Transverse colon (tissue), 3 donors: ENCODE data around the gene SERPINB1.

Experiments used
- CTCF ChIP-seq, 5 experiments: fragments of 200-600 bp in 3 of 5; fragments of 450-650 bp in 2 of 5; sonication (generic) in 3 of 5; IDR thresholded peaks; 1 replicate in 2 of 5; 2 replicates in 3 of 5; pipeline ENCODE4 v1.5.1; 2016 to 2017; ENCODE audit warnings: antibody characterized with exemption in 5 of 5, inconsistent platforms in 3 of 5, mild to moderate bottlenecking in 2 of 5, moderate library complexity in 1 of 5
- POLR2A ChIP-seq: fragments of 450-650 bp; IDR thresholded peaks from one replicate; pipeline ENCODE4 v1.6.1; 2016; ENCODE audit warnings: antibody characterized with exemption, mild to moderate bottlenecking, moderate library complexity

GRCh38 chr6:2795162-2795561 is 46.5 kb downstream of the SERPINB1 start:
- TF ChIP-seq CTCF (IDR thresholded peaks at IDR 0.05) (no peak), POLR2A (no peak)
